MV-4-11 (cell line): ENCODE results near the gene DDAH2.

Source experiments
- DNase-seq: peaks from one replicate; lab custom pipeline; 2025; lab: John Stamatoyannopoulos, UW

Gene DDAH2

GRCh38 chr6:31761343-31761742, 32.2 kb upstream of the DDAH2 start:
- no peak for DNase-seq

GRCh38 chr6:31760790-31761189, 31.7 kb upstream of the DDAH2 start:
- DNase-seq: no peak

GRCh38 chr6:31758281-31758680, 29.2 kb upstream of the DDAH2 start:
- DNase-seq: no peak

- DNase-seq: no peak
Measured at GRCh38 chr6:31752739-31753319, 23.7 kb upstream of the DDAH2 start.

GRCh38 chr6:31750411-31751022, 21.4 kb upstream of the DDAH2 start:
- no peak for DNase-seq

GRCh38 chr6:31749301-31750036, 20.4 kb upstream of the DDAH2 start:
- no peak for DNase-seq

- no peak for DNase-seq
Measured at GRCh38 chr6:31744422-31744821, 15.3 kb upstream of the DDAH2 start.

- DNase-seq: no peak
Measured at GRCh38 chr6:31742894-31743293, 13.8 kb upstream of the DDAH2 start.

GRCh38 chr6:31741815-31742214, 12.7 kb upstream of the DDAH2 start:
- no peak for DNase-seq

GRCh38 chr6:31740397-31741223, 11.5 kb upstream of the DDAH2 start:
- peak; percentile 64 for DNase-seq

- peak; percentile 99 for DNase-seq
Measured at GRCh38 chr6:31739639-31740396, 10.7 kb upstream of the DDAH2 start, which contains the start of gene MSH5. Gene MSH5, plus strand, starts transcription at chr6:31740005. Its CDS starts 462 bp downstream, at chr6:31740467.

- DNase-seq: peak; percentile 98
Measured at GRCh38 chr6:31737991-31738979, 9.2 kb upstream of the DDAH2 start.

GRCh38 chr6:31737315-31737990, 8.4 kb upstream of the DDAH2 start:
- DNase-seq: peak; percentile 81

GRCh38 chr6:31736768-31737314, 7.7 kb upstream of the DDAH2 start:
- peak; percentile 35 for DNase-seq

GRCh38 chr6:31736021-31736767, 7.1 kb upstream of the DDAH2 start, which contains the start of gene CLIC1:
Gene CLIC1, minus strand, starts transcription at chr6:31736530. Its CDS starts 230 bp downstream, at chr6:31736300.
- DNase-seq: peak; percentile 89

- peak; percentile 77 for DNase-seq
Measured at GRCh38 chr6:31734821-31735406, 5.8 kb upstream of the DDAH2 start.

- DNase-seq: no peak
Measured at GRCh38 chr6:31734247-31734820, 5.2 kb upstream of the DDAH2 start.

- DNase-seq: no peak
Measured at GRCh38 chr6:31733734-31734133, 4.6 kb upstream of the DDAH2 start.
